GM19438 (cell line): ENCODE measurements around the gene PPP4R2.

ENCODE experiments used
- ATAC-seq: cut with Tn5 transposase; IDR thresholded peaks from one replicate; pipeline ENCODE4 v1.9.1; 2021; ENCODE audit warnings: low read depth; ENCODE audit not compliant: unreplicated experiment

PPP4R2 gene, protein sequence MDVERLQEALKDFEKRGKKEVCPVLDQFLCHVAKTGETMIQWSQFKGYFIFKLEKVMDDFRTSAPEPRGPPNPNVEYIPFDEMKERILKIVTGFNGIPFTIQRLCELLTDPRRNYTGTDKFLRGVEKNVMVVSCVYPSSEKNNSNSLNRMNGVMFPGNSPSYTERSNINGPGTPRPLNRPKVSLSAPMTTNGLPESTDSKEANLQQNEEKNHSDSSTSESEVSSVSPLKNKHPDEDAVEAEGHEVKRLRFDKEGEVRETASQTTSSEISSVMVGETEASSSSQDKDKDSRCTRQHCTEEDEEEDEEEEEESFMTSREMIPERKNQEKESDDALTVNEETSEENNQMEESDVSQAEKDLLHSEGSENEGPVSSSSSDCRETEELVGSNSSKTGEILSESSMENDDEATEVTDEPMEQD

DNA sequence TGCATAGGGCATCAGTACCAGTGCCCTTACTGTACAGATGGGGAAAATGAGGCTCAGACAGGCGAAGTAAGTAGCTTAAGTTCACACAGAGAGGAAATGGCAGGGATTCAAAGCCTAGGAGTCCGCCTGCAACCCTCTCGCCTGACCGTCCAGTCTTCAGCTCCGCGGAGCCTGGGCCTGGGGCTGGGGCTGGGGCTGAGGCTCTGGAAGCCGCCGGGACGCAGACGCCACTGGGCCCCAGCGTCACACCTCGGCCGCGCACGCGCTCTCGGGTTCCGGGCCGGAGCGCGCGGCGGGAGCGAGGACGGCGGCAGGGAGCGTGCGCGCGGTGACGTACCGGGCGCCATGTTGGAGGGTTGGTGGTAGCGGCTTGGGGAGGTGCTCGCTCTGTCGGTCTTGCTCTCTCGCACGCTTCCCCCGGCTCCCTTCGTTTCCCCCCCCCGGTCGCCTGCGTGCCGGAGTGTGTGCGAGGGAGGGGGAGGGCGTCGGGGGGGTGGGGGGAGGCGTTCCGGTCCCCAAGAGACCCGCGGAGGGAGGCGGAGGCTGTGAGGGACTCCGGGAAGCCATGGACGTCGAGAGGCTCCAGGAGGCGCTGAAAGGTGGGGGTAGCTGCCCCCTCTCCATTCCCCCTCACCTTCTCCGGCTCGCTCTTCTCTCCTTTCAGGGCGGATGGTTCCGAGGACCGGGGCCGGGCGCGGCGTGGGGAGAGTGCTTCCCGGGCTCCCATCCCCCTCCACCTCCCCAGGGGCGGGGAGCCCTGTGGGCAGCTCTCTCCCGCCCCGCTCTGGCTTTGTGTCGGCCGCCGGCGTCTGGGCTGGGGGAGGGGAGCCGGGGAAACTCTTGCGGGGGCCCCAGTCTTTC lies at the start of gene PPP4R2:
Gene PPP4R2 (plus strand): TSS at position 339 of the 861 bp plus-strand sequence. CDS start 227 bp downstream, at position 566.
- peak; percentile 87 for ATAC-seq

DNA sequence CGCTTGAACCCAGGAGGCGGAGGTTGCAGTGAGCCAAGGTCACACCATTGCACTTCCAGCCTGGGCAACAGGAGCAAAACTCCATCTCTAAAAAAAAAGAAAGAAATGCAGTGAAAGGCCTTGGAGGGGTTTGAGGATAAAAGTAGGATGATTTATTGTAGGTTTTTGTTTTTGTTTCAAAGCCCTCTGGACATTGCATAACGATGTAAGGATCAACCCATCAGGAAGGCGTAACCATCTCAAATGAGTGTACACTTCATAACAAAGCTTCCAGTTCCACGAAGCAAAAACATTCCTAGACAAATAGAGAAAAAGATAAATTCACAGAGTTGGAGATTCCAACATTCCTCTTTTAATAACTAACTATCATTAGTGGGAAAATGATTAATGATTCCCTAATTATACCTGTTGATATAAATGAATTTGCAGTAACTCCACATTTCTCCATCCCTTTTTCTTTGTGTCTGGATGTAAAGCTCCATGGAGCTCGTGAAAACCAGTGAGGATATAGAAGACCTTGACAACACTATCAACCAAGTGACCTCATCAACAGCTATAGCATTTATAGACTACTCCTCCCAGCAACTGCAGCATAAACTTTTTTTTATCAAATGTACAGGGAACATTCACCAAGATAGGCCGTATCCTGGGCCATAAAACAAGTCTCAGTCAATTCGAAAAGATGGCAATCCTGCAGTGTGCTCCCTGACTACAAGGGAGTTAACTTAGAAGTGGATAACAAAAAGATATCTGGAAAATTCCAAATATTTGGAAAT lies 48.7 kb upstream of the PPP4R2 start:
- ATAC-seq, result no peak

DNA sequence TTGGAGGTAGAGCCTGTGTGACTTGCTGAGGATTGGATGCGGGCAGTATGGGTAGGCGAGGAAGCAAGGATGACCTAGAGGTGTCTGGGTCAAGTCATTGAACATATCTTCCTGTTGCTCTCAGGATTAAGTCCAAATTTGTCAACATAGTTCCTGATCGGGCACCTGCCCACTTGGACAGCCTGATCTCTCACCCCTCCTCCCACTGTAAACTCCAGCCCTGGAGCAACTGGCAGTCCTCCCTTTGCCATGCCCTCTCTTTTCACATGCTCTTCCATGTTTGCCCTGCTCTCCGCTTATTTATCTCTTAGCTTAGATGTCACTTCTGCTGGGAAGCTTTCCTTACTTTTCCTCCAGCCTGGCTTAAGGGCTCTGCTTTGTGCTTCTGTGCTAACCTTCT lies 47.6 kb upstream of the PPP4R2 start:
- ATAC-seq, result no peak

DNA sequence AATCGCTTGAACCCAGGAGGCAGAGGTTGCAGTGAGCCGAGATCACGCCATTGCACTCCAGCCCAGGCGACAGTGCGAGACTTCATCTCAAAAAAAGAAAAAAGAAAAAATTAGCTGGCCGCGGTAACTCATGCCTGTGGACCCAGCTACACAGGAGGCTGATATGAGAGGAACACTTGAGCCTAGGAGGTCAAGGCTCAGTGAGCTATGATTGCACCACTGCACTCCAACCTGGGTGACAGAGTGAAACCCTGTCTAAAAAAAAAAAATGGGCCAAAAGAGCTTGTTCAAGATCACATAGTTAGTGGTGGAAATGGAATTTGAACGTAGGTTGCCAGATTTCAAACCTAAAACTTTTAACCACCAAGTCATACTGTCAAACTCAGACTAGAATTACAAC lies 46.2 kb upstream of the PPP4R2 start:
- no peak for ATAC-seq

DNA sequence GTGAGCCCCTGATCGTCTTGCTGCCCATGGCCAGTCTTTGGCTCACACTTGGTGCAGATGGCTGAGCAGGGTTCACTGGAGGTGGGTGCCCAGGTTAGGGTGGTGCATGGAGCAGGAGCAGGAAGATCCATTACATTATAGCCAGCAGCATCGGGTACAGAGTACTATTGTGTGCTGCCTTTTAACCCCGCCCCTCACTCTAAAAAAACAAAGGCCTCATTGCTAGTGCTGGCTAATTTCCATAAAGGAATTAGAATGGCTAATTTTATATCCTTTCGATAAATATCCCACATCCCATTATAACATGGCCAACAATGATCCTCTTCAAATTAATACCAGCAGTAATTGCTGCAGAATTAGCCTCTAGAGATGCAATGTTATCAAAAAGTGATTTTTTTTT lies 45.8 kb upstream of the PPP4R2 start:
- no peak for ATAC-seq

DNA sequence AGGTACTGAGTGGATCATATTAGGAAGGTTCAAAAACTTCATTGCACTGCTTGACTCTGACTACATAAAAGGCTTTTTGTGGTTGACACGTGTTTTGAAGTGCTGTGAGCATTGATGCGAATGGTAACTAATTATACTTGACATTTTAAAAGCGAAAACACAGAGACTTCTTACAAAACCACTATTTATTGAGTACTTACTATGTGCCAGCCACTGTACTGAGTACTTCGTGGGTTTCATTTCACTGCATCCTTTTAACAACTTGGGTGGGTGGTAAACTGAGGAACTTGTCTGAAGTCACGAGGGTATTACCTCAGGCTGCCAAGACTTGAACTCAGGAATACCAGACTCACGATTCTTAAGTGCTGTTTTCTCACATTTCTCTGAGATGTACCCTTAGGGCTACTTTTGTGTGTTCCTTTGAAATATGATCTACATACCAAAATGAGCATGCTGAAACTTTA lies 45.3 kb upstream of the PPP4R2 start:
- no peak for ATAC-seq

DNA sequence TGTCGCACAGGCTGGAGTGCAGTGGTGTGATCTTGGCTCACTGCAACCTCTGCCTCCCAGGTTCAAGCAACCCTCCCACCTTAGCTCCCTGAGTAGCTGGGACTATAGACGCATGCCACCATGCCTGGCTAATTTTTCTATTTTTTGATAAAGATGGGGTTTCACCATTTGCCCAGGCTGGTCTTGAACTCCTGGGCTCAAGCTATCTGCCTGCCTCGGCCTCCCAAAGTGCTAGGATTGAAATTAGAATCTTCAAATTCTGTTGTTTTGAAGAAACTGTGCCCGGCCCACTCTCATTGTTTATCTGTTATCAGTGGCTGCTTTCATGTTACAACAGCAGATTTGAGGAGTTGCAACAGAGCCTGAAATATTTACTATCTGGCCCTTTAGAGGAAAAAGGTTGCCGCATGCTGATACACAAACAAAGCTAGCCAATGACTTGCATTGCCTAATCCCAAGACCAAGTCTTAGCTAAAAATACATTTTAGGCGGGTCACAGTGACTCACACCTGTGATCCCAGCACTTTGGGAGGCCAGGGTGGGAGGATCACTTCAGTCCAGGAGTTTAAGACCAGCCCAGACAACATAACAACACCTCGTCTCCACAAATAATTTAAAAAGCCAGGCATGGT lies 43.2 kb upstream of the PPP4R2 start:
- ATAC-seq, result no peak

DNA sequence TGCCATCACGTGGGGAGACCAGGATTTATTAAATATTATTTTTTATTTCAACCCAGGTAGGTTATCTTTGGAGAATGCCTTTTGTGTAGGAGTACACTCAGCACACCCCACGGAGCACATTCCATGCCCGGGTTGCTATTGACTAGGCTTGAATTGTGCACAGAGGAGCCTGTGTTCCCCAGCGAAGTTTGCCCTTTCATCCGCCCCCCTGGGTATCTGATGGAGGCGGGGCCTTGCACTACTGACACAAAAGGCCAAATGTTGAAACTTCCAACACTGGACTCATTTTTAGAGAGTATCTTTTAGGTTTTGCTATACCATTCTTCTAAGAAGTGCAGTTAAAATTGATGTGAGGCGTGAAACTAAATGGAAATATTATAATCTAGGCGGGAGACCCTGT lies 39.3 kb upstream of the PPP4R2 start:
- ATAC-seq, result no peak

DNA sequence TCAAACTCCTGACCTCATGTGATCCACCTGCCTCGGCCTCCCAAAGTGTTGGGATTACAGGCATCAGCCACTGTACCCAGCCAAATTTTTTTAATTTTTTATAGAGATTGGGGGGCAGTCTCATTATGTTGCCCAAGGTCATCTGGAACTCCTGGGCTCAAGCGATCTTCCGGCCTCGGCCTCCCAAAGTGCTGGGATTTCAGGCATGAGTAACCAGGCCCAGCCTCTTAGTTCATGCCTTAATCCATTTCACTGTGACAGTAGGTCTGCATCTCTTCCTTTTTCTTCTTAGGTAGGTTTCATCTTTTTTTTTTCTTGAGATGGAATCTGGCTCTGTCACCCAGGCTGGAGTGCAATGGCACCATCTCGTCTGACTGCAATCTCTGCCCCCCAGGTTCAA lies 37.3 kb upstream of the PPP4R2 start:
- ATAC-seq, result no peak

DNA sequence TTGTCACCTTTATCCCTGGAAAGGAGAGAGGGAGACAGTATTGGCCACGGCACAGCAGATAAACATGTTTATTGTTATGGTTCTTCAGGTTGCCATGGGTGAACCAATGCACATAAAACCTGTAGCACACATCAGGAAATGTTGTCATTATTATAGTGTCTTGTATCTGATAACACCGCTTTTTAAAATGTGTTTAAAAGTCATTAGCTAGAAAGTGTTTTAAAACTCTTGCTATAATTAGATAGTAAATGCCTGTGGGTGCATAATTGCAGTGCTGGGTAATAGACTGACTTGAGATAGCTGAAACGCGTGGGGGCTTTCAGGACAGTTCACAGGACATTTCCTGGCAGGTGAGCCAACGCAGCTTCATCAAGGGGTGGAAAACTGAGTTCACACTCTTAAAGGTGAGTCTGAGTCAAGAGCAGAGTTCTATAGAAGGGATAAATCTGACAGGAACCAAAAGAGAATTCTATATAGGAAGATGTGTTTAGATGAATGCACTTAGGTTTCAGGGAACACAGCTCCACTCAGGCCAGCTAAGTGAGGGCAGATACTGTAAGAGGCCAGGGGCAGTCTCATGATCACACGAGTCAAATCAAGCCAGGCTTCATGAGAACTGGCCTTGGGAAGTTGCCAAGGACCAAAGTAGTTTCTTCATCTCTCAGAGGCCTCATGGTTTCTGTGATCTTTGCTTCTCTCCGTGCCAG lies 35.6 kb upstream of the PPP4R2 start:
- no peak for ATAC-seq

DNA sequence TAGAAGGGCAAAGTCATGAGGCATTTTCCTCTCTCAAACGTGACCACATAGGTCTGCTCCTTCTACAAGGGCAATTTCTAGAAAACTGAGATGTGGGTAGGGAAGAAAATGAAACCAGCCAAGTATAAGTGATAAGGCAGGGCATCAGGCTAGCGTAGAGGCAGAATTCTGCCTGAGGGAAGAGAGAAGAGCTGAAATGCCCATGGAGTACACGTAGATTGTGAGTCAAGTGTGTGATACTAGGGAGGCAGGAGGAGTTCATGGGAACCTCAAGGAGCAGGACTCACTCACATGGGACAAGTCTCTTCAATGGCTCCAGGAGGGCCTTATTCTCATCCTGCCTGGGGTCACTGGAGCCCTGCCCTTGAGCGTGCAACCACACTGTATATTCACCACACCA lies 34.9 kb upstream of the PPP4R2 start:
- no peak for ATAC-seq

DNA sequence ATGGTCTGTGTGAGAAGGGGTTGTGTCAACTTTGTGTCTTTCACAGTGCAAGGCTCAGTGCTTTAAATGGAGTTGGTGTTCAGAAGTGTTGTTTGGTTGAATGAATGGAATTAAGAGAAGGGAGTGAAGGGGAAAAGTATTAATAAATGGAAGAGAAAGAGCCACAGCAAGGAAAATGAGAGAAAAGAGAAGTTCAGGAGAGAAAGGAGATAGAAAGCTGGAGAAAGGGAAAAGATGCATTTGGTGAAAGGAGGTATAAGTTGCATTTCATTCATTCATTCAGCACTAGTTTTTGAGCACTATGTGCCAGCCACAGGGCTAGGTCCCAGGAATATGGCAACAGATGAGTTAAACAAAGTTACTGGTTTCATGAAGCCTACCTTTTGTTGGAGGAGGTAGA lies 34.3 kb upstream of the PPP4R2 start:
- ATAC-seq, result no peak

DNA sequence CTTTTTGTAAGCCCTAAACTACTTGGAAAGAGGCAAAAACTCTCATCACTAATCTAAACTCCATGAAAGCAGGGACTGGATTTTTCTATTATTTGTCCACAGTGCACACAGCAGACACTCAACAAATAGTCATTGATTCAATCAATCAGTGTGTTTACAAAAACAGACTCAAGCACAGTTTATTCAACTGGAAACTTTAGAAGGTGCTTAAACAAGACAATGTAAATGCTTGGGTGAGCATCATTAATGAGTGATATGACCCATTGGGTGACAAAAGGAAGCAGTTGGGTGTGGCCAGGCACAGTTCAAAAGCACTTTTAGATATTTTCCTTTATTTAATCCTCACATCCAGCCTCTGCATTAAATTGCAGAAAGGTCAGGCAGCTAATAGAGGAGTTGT lies 32.0 kb upstream of the PPP4R2 start:
- no peak for ATAC-seq

DNA sequence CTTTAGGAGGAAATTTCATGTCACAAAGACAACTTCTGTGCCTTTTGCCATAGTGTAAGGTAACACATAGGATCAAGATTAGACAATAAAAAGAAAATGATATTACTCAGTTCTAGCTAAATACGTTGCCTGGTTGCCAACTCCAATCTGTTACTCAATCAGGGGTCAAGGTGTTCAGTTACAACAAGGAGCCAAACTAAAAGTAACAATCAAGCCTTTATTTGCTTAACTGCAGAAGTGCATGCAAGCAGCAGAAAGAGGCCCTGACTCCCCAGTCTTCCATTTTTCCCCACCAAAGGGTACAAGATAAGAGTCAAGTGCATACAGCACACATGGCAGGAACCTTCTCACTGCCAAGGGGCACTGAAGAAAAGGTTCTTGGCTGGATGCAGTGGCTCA lies 28.3 kb upstream of the PPP4R2 start:
- ATAC-seq, result no peak

DNA sequence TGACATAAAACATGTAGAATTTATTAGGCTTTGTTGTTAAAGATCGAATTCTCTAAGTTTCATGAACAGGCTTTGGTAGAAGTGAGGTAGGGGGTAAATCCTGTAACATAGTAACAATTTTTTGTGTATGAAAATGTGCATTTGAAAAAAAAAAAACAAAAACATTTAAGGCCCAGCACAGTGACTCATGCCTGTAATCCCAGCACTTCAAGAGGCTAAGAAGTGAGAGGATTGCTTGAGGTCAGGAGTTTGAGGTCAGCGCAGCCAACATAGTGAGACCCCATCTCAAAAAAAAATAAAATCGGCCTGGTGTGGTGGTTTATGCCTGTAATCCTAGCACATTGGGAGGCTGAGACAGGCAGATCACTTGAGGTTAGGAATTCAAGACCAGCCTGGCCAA lies 26.8 kb upstream of the PPP4R2 start:
- ATAC-seq, result no peak

DNA sequence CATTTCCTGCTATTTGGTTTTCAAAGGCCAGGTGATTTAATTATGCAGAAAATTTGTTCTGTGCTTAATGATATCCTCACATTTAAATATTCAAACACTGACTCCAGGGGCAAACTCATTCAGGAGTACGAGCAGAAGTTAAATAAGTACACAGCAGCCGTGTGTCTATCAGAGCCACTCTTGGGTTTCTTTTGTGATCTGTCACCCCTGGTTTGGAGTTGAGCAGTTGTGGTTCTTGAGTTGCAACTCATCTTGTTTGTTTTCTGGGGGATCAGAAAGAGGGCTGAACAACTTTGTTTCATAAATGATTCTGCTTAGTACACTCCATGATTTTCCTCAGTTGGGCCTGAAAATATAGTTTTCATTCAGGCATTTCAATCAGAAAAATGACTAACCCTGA lies 25.7 kb upstream of the PPP4R2 start:
- no peak for ATAC-seq

DNA sequence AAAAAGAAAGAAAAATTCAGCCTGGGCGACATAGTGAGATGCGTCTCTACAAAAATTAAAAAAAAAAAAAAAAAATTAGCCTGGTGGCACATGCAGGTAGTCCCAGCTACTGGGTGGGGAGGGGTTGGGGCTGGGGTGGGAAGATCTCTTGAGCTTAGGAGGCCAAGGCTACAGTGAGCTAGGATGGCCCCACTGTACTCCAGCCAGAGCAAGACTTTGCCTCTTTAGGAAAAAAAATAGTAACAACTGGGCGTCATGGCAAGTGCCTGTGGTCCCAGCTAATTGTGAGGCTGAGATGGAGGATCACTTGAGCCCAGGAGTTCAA lies 23.9 kb upstream of the PPP4R2 start:
- no peak for ATAC-seq

DNA sequence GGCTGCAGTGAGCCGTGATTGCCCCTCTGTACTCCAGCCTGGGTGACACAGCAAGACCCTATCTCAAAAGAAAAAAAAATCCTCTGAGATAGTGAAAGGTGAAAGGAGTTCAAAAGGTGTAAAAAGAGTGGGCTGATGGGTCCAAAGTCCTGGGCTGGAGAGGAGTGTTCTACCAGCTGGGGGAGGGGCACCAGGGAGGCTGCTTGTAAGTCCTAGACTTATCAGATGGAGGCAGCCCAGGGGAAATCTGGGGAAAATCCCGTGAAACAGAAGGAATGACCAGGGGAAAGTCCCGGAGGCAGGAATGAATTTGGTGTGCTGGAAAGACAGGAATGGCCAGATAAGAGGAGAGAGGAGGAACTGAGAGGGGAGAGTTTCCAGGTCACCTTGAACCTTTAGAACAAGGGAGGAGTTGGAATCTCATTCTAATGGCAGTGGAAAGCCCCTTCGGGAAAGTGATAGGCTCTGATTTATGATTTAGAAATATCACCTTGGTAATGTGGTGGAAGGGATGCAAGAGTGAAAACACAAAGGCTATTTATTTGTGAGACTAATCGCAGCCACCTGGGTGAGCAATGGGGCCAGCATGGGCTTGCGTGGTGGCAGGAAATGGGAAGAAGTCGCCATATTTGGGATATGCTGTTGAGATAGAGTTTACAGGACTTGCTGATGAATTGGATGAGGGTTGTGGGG lies 23.4 kb upstream of the PPP4R2 start:
- ATAC-seq, result no peak

DNA sequence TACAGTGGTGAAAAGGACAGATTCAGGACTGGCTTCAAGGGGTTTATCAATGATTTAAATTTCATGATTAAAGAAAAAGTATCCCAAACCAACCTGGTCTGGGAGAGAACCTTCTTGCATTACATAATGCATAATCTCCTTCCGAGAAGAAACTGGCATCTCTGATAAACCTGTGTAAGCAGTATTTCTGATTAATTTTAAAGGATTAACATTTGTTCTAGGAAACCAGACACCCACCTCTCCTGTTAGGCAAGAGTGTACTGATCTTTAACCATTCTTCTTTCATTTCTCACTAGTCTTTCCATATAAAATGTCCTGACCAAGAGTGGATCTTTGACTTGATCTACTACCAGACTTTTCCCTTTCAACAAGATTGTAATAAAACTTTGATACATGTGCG lies 22.8 kb upstream of the PPP4R2 start:
- no peak for ATAC-seq
